GM23338 (cell line): ENCODE measurements around the gene CFLAR.

ENCODE experiments used
- EZH2 ChIP-seq: fragments of 200-600 bp; sonication (generic); IDR thresholded peaks from one replicate; pipeline ENCODE4 v1.8.0; 2017; ENCODE audit warnings: antibody characterized with exemption, mild to moderate bottlenecking, low read depth; ENCODE audit not compliant: unreplicated experiment
- EZH2phosphoT487 ChIP-seq: fragments of 200-600 bp; sonication (generic); IDR thresholded peaks from one replicate; pipeline ENCODE4 v1.8.1; 2018; ENCODE audit warnings: antibody characterized with exemption; ENCODE audit not compliant: unreplicated experiment
- JUNB ChIP-seq: IDR thresholded peaks from one replicate; pipeline ENCODE4 v1.6.1; 2016; ENCODE audit warnings: antibody characterized with exemption; ENCODE audit not compliant: unreplicated experiment
- TF ChIP-seq, protein P1 (sequence below), 2 experiments: fragments of 200-600 bp in 1 of 2; sonication (generic) in 1 of 2; conservative IDR thresholded peaks; 2 replicates each; pipeline versions ENCODE4 v1.5.1 to v1.6.1; 2016 to 2017; ENCODE audit warnings: antibody characterized with exemption in 2 of 2, low read depth in 2 of 2, mild to moderate bottlenecking in 2 of 2, moderate library complexity in 1 of 2
- TF ChIP-seq, protein P2 (sequence below): IDR thresholded peaks from one replicate; pipeline ENCODE4 v1.6.1; 2018; ENCODE audit warnings: antibody characterized with exemption; ENCODE audit not compliant: unreplicated experiment
- TF ChIP-seq, protein P3 (sequence below): IDR thresholded peaks from 2 replicates; pipeline ENCODE4 v1.6.1; 2016; ENCODE audit warnings: antibody characterized with exemption

DNA sequence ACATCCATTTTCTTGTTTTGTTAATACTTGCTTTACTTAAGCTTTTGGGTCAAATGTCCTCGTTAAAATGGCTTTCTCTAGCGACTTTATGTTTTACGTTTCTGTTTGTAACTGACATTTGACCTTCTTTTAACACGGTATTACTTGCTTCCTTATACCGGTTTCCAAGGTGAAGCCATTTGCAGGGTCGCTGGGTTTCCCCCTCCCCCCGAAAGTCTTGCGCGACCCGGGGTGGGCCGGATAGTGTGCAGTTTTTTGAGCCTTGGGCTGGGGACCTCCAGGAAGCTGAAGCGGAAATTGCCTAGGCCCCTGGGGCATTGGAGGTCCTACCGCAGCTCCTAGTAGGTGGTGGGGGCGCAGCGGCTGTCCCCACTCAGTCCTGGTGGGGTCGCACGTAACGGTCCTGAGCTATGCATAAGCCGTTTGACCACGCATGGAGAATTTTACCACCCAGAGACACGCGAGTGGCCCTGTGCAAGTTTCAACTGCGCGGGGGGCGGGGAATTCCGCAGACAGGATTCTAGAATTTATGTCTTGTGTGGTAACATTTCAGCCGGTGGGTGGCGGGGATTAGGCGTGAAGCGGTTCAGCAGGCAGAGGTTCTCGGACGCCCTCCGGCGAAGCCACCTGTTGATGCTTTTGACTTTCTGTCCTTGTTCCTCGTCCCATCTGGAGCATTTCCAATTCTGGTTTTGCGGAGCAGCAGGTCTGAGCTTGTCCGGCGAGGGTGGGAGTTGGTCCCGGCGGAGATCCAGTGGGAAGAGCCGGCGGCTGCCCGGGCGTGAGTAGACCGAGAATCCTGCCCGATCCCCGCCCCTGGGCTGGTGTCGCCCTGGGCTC lies 2.4 kb downstream of the CFLAR start:
- TF ChIP-seq, protein P1, sequence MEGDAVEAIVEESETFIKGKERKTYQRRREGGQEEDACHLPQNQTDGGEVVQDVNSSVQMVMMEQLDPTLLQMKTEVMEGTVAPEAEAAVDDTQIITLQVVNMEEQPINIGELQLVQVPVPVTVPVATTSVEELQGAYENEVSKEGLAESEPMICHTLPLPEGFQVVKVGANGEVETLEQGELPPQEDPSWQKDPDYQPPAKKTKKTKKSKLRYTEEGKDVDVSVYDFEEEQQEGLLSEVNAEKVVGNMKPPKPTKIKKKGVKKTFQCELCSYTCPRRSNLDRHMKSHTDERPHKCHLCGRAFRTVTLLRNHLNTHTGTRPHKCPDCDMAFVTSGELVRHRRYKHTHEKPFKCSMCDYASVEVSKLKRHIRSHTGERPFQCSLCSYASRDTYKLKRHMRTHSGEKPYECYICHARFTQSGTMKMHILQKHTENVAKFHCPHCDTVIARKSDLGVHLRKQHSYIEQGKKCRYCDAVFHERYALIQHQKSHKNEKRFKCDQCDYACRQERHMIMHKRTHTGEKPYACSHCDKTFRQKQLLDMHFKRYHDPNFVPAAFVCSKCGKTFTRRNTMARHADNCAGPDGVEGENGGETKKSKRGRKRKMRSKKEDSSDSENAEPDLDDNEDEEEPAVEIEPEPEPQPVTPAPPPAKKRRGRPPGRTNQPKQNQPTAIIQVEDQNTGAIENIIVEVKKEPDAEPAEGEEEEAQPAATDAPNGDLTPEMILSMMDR (conservative IDR thresholded peaks at IDR 0.05; ENCODE audit: low read depth in 2 of 2), result peak; percentile 43 to 57
- TF ChIP-seq, protein P2, sequence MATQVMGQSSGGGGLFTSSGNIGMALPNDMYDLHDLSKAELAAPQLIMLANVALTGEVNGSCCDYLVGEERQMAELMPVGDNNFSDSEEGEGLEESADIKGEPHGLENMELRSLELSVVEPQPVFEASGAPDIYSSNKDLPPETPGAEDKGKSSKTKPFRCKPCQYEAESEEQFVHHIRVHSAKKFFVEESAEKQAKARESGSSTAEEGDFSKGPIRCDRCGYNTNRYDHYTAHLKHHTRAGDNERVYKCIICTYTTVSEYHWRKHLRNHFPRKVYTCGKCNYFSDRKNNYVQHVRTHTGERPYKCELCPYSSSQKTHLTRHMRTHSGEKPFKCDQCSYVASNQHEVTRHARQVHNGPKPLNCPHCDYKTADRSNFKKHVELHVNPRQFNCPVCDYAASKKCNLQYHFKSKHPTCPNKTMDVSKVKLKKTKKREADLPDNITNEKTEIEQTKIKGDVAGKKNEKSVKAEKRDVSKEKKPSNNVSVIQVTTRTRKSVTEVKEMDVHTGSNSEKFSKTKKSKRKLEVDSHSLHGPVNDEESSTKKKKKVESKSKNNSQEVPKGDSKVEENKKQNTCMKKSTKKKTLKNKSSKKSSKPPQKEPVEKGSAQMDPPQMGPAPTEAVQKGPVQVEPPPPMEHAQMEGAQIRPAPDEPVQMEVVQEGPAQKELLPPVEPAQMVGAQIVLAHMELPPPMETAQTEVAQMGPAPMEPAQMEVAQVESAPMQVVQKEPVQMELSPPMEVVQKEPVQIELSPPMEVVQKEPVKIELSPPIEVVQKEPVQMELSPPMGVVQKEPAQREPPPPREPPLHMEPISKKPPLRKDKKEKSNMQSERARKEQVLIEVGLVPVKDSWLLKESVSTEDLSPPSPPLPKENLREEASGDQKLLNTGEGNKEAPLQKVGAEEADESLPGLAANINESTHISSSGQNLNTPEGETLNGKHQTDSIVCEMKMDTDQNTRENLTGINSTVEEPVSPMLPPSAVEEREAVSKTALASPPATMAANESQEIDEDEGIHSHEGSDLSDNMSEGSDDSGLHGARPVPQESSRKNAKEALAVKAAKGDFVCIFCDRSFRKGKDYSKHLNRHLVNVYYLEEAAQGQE, result no peak
- no peak for TF ChIP-seq EZH2
- TF ChIP-seq, protein P3, sequence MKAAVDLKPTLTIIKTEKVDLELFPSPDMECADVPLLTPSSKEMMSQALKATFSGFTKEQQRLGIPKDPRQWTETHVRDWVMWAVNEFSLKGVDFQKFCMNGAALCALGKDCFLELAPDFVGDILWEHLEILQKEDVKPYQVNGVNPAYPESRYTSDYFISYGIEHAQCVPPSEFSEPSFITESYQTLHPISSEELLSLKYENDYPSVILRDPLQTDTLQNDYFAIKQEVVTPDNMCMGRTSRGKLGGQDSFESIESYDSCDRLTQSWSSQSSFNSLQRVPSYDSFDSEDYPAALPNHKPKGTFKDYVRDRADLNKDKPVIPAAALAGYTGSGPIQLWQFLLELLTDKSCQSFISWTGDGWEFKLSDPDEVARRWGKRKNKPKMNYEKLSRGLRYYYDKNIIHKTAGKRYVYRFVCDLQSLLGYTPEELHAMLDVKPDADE, result no peak; the same call in 1 of the 2 replicates
- no peak for TF ChIP-seq JUNB
- TF ChIP-seq EZH2phosphoT487, result no peak
